Measurements from ENCODE around the gene COPS6. TPM values are rescaled to one million over a fixed set of nuclear protein-coding genes. Genes with fewer than 3 reads are reported as not detected.

The COPS6 gene
- total and polyA plus RNA-seq, 9 donors = 42.3 to 100 (median 93.6) TPM

DNA sequence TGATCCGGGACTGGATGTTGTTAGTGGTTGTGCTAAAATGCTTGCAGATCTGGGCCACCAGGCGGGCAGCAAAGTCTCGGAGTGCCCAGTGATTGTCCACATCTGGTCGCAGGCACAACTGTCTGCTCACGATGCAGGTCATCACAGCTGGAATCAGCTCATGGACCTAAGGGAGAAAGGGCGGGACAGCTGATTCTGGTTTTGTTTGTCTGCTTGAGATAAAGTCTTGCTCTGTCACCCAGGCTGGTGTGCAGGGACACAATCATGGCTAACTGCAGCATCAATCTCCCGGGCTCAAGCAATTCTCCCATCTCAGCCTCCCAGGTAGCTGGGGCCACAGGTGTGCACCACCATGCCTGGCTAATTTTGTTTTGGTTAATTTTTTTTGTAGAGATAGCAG, 22.4 kb downstream of the COPS6 start:
- no peak for DNase-seq
- Histone ChIP-seq H3K36me3 (ENCODE audit: control insufficient read depth, insufficient read depth, low read length) (peaks cover 75% of the 10 kb centered on the region), H3K4me3 (ENCODE audit: low read length) (no peak overlapping the region), H3K27ac (ENCODE audit: low read length) (no peak overlapping the region), H3K27me3 (ENCODE audit: control insufficient read depth, insufficient read depth, low read length) (no peaks in the 10 kb centered on the region), H3K9me3 (replicated peaks; ENCODE audit: control insufficient read depth, low read depth, low read length) (no peaks in the 10 kb centered on the region), H3K4me1 (ENCODE audit: control insufficient read depth, insufficient read depth, low read length) (no peaks in the 10 kb centered on the region)
- 87% methylated on average over 6 of the region's 7 CpGs for WGBS (ENCODE audit: insufficient coverage)

DNA sequence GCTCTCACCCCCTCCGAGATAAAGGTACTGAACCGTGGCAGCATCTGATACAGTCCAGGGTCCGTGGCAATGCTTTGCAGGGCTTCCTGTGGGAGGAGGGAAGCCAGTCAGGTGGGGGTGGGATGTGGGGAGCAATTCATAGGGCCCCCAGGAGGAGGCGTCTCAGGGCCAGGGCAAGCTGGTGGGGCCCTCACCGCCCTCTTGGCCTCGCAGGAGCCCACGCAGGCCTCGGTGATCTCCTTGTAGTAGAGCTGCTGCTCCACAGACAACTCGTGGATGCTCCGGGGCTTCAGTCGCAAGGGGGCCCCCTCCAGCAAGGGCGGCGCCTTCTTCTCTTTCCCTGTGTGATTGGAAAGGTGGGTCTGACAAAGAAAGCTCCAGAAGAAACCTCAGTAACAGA, 23.1 kb downstream of the COPS6 start:
- WGBS (ENCODE audit: insufficient coverage) = 89% methylated on average over 5 of the region's 13 CpGs
- Histone ChIP-seq H3K27ac (ENCODE audit: low read length) (no peak overlapping the region), H3K9me3 (replicated peaks; ENCODE audit: control insufficient read depth, low read depth, low read length) (no peaks in the 10 kb centered on the region), H3K4me3 (ENCODE audit: low read length) (no peak overlapping the region), H3K27me3 (ENCODE audit: control insufficient read depth, insufficient read depth, low read length) (no peaks in the 10 kb centered on the region), H3K36me3 (ENCODE audit: control insufficient read depth, insufficient read depth, low read length) (peaks cover 69% of the 10 kb centered on the region), H3K4me1 (ENCODE audit: control insufficient read depth, insufficient read depth, low read length) (no peaks in the 10 kb centered on the region)
- no peak for DNase-seq

DNA sequence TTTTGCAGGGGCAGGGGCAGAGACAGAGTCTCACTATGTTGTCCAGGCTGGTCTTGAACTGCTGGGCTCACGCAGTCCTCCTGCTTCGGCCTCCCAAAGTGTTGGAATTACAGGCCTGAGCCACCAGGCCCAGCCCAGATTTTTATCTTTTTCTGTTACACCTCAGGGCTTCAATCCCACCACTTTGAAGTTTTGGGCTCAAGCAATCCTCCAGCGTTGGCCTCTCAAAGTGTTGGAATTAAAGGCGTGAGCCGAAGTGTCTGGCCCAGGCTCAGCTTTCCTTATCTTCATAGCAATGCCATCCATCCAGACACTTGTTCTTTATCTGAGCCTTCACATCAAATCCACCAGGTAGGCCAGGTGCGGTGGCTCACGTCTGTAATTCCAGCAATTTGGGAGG, 26.3 kb downstream of the COPS6 start:
- Histone ChIP-seq H3K9me3 (replicated peaks; ENCODE audit: control insufficient read depth, low read depth, low read length) (no peaks in the 10 kb centered on the region), H3K36me3 (ENCODE audit: control insufficient read depth, insufficient read depth, low read length) (peaks cover 42% of the 10 kb centered on the region)
- 82% methylated on average over 3 of the region's 7 CpGs for WGBS (ENCODE audit: insufficient coverage)

DNA sequence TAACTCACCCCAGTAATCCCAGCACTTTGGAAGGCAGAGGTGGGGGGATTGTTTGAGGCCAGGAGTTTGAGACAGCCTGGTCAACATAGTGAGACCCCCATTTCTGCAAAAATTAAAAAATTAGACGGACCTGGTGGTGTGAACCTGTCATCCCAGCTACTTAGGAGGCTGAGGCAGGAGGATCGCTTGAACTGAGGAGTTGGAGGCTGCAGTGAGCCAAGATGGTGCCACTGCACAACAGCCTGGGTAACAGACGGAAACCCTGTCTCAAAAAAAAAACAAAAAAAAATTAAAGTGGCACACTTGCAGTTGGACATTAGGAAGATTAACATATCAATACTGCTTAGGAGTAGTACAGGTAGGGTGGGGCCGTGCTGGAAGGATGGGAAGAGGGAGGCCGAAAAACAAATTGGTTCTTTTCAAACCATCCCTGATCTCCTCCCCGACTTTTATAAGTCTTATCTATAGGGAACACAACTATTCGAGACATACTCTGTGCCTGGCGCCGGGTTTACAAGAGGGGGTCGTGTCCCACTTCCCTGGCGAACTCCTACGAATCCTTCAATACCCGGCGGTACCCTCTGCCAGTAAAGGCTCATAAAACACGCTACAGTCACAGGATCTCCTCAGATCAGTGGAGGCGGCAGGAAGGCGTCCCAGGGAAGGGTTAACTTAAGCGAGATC, 29.8 kb downstream of the COPS6 start:
- no peaks in the 10 kb centered on the region for H3K9me3 ChIP-seq (replicated peaks; ENCODE audit: control insufficient read depth, low read depth, low read length)
- H3K4me1 ChIP-seq (ENCODE audit: control insufficient read depth, insufficient read depth, low read length) = peaks cover 14% of the 10 kb centered on the region
- peak; percentile 1 for DNase-seq
- 10% methylated on average over 15 of the region's 18 CpGs for WGBS (ENCODE audit: insufficient coverage)
- no peaks in the 10 kb centered on the region for H3K27me3 ChIP-seq (ENCODE audit: control insufficient read depth, insufficient read depth, low read length)
- H3K36me3 ChIP-seq (ENCODE audit: control insufficient read depth, insufficient read depth, low read length) = peaks cover 21% of the 10 kb centered on the region
- peak overlapping the region; percentile 87 for H3K4me3 ChIP-seq (ENCODE audit: low read length)
- peak overlapping the region; percentile 90 for H3K27ac ChIP-seq (ENCODE audit: low read length)

More for the DNA sequence above, 26.3 kb downstream of the COPS6 start:
- Histone ChIP-seq H3K4me1 (ENCODE audit: control insufficient read depth, insufficient read depth, low read length) (peaks cover 7% of the 10 kb centered on the region), H3K27ac (ENCODE audit: low read length) (no peak overlapping the region), H3K27me3 (ENCODE audit: control insufficient read depth, insufficient read depth, low read length) (no peaks in the 10 kb centered on the region), H3K4me3 (ENCODE audit: low read length) (no peak overlapping the region)
- no peak for DNase-seq

DNA sequence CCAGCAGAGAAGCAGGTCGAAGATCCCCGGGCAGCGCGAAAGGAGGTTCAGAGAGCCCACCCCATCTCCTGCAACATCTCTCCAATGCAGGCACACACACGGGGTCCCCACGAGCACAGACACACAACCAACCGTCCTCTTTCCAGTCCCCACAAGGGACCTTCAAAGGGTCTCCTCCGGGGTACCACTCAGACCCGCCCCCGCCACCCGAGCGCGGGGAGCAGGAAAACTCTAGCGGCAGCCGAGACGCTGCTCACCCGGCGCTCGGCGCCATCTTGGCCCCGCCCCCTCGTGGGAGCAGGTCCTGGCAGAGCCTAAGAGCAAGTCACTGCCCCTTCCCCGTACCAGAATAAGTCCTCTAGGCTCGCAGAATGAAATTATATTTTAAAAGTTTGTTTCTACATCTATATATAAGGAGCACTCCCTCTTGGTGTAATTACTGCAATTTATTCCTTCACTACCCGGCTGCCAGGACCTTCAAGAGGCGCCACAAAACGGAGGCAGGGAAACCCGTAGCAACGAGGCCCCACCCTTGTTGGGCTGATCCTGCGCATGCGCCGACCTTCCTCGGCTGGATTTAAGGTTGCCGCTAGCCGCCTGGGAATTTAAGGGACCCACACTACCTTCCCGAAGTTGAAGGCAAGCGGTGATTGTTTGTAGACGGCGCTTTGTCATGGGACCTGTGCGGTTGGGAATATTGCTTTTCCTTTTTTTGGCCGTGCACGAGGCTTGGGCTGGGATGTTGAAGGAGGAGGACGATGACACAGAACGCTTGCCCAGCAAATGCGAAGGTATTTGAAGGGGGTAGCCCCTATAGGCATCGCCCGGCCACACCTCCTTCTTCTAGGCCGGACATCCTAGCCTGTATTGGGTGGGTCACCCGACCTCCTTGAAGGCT, 30.6 kb downstream of the COPS6 start, which contains the start of the genes CNPY4 and TAF6:
Gene CNPY4 (plus strand): TSS at position 563 of the 898 bp plus-strand sequence. CDS start 111 bp downstream, at position 674.
Gene TAF6 (minus strand): TSS at position 287 of the 898 bp plus-strand sequence. CDS start 5,149 bp downstream, outside the sequence.
- DNase-seq = peak; percentile 98
- Histone ChIP-seq H3K4me3 (ENCODE audit: low read length) (peak within 1 kb of the TSS; percentile 87), H3K4me1 (ENCODE audit: control insufficient read depth, insufficient read depth, low read length) (peaks cover 14% of the 10 kb centered on the region), H3K9me3 (replicated peaks; ENCODE audit: control insufficient read depth, low read depth, low read length) (no peaks in the 10 kb centered on the region), H3K36me3 (ENCODE audit: control insufficient read depth, insufficient read depth, low read length) (peaks cover 17% of the 10 kb centered on the region), H3K27ac (ENCODE audit: low read length) (peak within 1 kb of the TSS; percentile 90), H3K27me3 (ENCODE audit: control insufficient read depth, insufficient read depth, low read length) (no peaks in the 10 kb centered on the region)
- WGBS (ENCODE audit: insufficient coverage) = 0% methylated on average over 25 of the region's 49 CpGs

DNA sequence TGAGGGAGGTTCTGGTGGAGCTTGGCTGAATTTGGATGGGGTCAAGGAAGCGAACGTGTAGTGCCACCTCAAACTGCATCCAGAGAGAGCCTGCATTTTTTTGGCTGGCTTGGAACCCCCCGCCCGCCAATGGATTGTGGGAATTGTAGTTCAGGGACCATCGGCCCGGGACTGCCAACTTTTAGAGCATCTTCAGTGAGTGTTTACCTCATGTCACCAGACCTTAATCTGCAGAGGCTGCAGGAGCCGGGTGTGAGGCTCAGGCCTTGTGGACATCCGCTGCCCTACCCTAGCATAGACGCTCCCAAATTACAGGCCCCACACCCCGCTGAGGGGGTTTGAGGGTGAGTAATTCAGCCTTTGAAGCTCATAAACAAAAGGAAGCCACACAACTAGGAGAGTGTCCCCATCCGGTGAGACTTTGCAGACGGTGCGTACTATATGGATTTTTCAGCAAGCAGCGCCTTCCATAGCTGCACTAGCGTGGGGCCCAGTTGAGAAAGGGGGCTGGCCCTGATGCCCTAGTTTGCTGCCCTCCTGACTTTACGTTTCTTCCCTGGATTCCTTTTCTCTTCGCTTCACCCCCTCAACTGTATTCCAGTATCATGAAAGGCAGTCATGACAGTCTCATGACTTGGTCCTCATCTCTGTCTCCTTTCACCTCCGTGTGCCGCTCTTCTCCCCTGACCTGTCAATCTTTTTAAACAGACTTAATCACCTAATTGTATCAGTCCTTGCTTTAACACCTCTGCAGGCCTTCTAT, 31.4 kb downstream of the COPS6 start:
- Histone ChIP-seq H3K36me3 (ENCODE audit: control insufficient read depth, insufficient read depth, low read length) (peaks cover 21% of the 10 kb centered on the region), H3K27me3 (ENCODE audit: control insufficient read depth, insufficient read depth, low read length) (no peaks in the 10 kb centered on the region), H3K9me3 (replicated peaks; ENCODE audit: control insufficient read depth, low read depth, low read length) (no peaks in the 10 kb centered on the region), H3K4me1 (ENCODE audit: control insufficient read depth, insufficient read depth, low read length) (peaks cover 14% of the 10 kb centered on the region), H3K4me3 (ENCODE audit: low read length) (peak overlapping the region; percentile 87), H3K27ac (ENCODE audit: low read length) (peak overlapping the region; percentile 90)
- DNase-seq = peak; percentile 91
- 11% methylated on average over 14 of the region's 19 CpGs for WGBS (ENCODE audit: insufficient coverage)

DNA sequence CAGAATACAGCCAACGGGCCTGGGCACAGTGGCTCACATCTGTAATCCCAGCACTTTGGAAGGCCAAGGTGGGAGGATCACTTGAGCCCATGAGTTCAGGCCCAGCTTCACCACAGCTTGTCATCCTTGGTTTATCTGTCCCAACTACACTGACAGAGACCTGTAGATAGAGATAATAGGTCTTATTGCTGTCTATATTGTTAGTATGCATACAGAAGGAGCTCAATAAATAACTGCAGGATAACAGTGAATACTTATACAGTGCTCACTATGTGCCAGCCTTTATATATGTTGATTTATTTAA, 31.9 kb downstream of the COPS6 start:
- H3K4me3 ChIP-seq (ENCODE audit: low read length) = peak overlapping the region; percentile 87

DNA sequence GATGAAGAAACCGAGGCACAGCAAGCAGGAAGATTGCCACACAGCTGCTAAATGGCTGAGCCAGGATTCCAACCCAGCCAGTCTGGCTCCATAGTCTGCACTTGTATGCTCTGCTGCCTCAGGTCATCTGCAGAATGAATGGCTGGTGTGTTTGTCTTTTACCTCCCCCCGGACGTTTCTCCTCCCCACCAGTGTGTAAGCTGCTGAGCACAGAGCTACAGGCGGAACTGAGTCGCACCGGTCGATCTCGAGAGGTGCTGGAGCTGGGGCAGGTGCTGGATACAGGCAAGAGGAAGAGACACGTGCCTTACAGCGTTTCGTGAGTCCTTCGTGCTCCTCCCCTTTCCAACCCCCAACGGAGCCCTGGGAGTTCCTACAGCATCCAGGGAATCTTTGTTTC, 33.3 kb downstream of the COPS6 start:
- 60% methylated on average over 1 of the region's 13 CpGs for WGBS (ENCODE audit: insufficient coverage)

More for the DNA sequence above, 31.9 kb downstream of the COPS6 start:
- Histone ChIP-seq H3K27me3 (ENCODE audit: control insufficient read depth, insufficient read depth, low read length) (no peaks in the 10 kb centered on the region), H3K9me3 (replicated peaks; ENCODE audit: control insufficient read depth, low read depth, low read length) (no peaks in the 10 kb centered on the region), H3K36me3 (ENCODE audit: control insufficient read depth, insufficient read depth, low read length) (peaks cover 22% of the 10 kb centered on the region), H3K27ac (ENCODE audit: low read length) (no peak overlapping the region), H3K4me1 (ENCODE audit: control insufficient read depth, insufficient read depth, low read length) (peaks cover 14% of the 10 kb centered on the region)
- no peak for DNase-seq
- WGBS (ENCODE audit: insufficient coverage) = 29% methylated on average over 1 of the region's 1 CpG

DNA sequence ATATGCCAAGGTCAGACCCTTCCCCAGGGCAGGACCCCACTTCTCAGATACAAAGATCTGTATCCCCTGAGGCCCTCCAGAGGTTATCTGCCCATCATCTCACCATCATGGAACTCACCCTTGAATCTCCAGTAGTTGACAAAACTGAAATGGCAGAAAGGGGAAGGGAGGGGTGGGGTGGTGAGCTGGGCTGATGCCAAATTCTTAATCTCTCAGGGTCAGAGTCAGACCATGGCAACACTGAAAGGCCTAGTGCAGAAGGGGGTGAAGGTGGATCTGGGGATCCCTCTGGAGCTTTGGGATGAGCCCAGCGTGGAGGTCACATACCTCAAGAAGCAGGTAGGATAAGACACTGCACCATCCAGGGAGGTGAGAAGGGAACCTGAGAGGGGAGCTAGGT, 33.8 kb downstream of the COPS6 start:
- peak; percentile 4 for DNase-seq
- Histone ChIP-seq H3K9me3 (replicated peaks; ENCODE audit: control insufficient read depth, low read depth, low read length) (no peaks in the 10 kb centered on the region), H3K4me3 (ENCODE audit: low read length) (no peak overlapping the region), H3K27ac (ENCODE audit: low read length) (no peak overlapping the region), H3K27me3 (ENCODE audit: control insufficient read depth, insufficient read depth, low read length) (no peaks in the 10 kb centered on the region), H3K4me1 (ENCODE audit: control insufficient read depth, insufficient read depth, low read length) (peaks cover 19% of the 10 kb centered on the region), H3K36me3 (ENCODE audit: control insufficient read depth, insufficient read depth, low read length) (peaks cover 22% of the 10 kb centered on the region)
- 67% methylated on average over 1 of the region's 1 CpG for whole genome bisulfite sequencing (ENCODE audit: insufficient coverage)

More for the DNA sequence above, 33.3 kb downstream of the COPS6 start:
- DNase-seq = peak; percentile 5
- Histone ChIP-seq H3K4me3 (ENCODE audit: low read length) (no peak overlapping the region), H3K9me3 (replicated peaks; ENCODE audit: control insufficient read depth, low read depth, low read length) (no peaks in the 10 kb centered on the region), H3K4me1 (ENCODE audit: control insufficient read depth, insufficient read depth, low read length) (peaks cover 19% of the 10 kb centered on the region), H3K27ac (ENCODE audit: low read length) (no peak overlapping the region), H3K27me3 (ENCODE audit: control insufficient read depth, insufficient read depth, low read length) (no peaks in the 10 kb centered on the region), H3K36me3 (ENCODE audit: control insufficient read depth, insufficient read depth, low read length) (peaks cover 22% of the 10 kb centered on the region)

Measured in muscle of leg (tissue), 11 donors.